Panc1 (cell line): ENCODE data around the gene ABCA6. TPM values are rescaled to one million over a fixed set of nuclear protein-coding genes. Genes with fewer than 3 reads are reported as not detected.

Experiments used
- ATAC-seq: fragments of 200-7000 bp; cut with Tn5 transposase; 2 replicates; pipeline ENCODE4 v1.9.1; 2020; ENCODE audit warnings: mild to moderate bottlenecking, moderate library complexity
- BruUV-seq: library from RNA; stranded (reverse); fragments of 400-500 nt; replicated peaks from 2 replicates; lab custom pipeline; 2021; lab: Mats Ljungman, UMichigan
- CTCF ChIA-PET: fragments of 300-600 bp; sonication (Branson Sonifier 250); formaldehyde crosslinking; loops from one replicate; lab custom pipeline; 2022; ENCODE audit warnings: antibody characterized with exemption; lab: Charles Lee
- POLR2A ChIA-PET: fragments of 300-600 bp; sonication (Branson Sonifier 250); formaldehyde crosslinking; loops from one replicate; lab custom pipeline; 2022; ENCODE audit warnings: antibody characterized with exemption; lab: Charles Lee
- DNase-seq: peaks from one replicate; pipeline ENCODE4 v3.0.0-alpha.2; 2010; ENCODE audit warnings: low read depth, low spot score
- H3K27ac ChIP-seq: 2 replicates; pipeline ENCODE4 v1.5.1; 2011; ENCODE audit warnings: mild to moderate bottlenecking, low read length, inconsistent platforms
- H3K27me3 ChIP-seq: fragments of 200-500 bp; sonication (Bioruptor generic); 2 replicates; pipeline ENCODE4 v1.6.0; 2014; ENCODE audit warnings: low read length, inconsistent platforms; ENCODE audit not compliant: control insufficient read depth, insufficient read depth
- H3K36me3 ChIP-seq: fragments of 200-500 bp; sonication (Bioruptor generic); 2 replicates; pipeline ENCODE4 v1.5.1; 2014; ENCODE audit warnings: inconsistent platforms, mild to moderate bottlenecking, low read length, moderate library complexity; ENCODE audit not compliant: control insufficient read depth, insufficient read depth
- H3K4me1 ChIP-seq: 2 replicates; pipeline ENCODE4 v1.5.1; 2011; ENCODE audit warnings: inconsistent platforms, mild to moderate bottlenecking, low read length, moderate library complexity; ENCODE audit not compliant: control insufficient read depth, insufficient read depth
- H3K4me3 ChIP-seq, 2 experiments: 2 replicates each; pipeline ENCODE4 v1.5.1; 2011 to 2012; ENCODE audit warnings: low read depth in 2 of 2, low read length in 2 of 2, mild to moderate bottlenecking in 2 of 2, inconsistent platforms in 1 of 2, moderate library complexity in 1 of 2
- H3K9me3 ChIP-seq: fragments of 200-500 bp; sonication (Bioruptor generic); 2 replicates; pipeline ENCODE4 v1.5.1; 2014; ENCODE audit warnings: low read depth, mild to moderate bottlenecking, inconsistent platforms, low read length, moderate library complexity; ENCODE audit not compliant: control insufficient read depth, insufficient read depth
- POLR2AphosphoS5 ChIP-seq: IDR thresholded peaks from 2 replicates; pipeline ENCODE4 v1.6.1; 2012; ENCODE audit warnings: mild to moderate bottlenecking, low read depth, low read length, moderate library complexity
- SIN3A ChIP-seq: IDR thresholded peaks from 2 replicates; pipeline ENCODE4 v1.6.1; 2012; ENCODE audit warnings: low read depth, mild to moderate bottlenecking, low read length, moderate library complexity, borderline replicate concordance; ENCODE audit not compliant: insufficient read depth
- TCF7L2 ChIP-seq: IDR thresholded peaks from 2 replicates; pipeline ENCODE4 v1.6.1; 2011; ENCODE audit warnings: mild to moderate bottlenecking, low read depth, low read length, inconsistent platforms
- in situ Hi-C: cut with HindIII; loops from 2 replicates; pipeline ENCODE4 v1.10.0; 2016; ENCODE audit warnings: low sequenced_read_pairs, low pct_unique_long_range_greater_than_20kb
- intact Hi-C: fragments of 100-400 bp; cut with micrococcal nuclease; formaldehyde crosslinking; loops from one replicate; pipeline ENCODE4 v1.10.0; 2022; ENCODE audit not compliant: unreplicated experiment
- total RNA-seq: library from RNA; stranded (reverse); gene quantifications from one replicate; pipeline ENCODE4 v1.2.1, GENCODE V29; 2021; ENCODE audit not compliant: unreplicated experiment
- TF ChIP-seq, protein P1 (sequence below), 2 experiments: IDR thresholded peaks; 2 replicates each; pipeline ENCODE4 v1.6.1; 2011 to 2012; ENCODE audit warnings: low read depth in 2 of 2, control low read depth in 1 of 2, low read length in 1 of 2, mild to moderate bottlenecking in 1 of 2, moderate library complexity in 1 of 2; ENCODE audit not compliant: insufficient read depth in 1 of 2
- TF ChIP-seq, protein P2 (sequence below): fragments of 450-650 bp; IDR thresholded peaks from 2 replicates; pipeline ENCODE4 v1.5.1; 2017; ENCODE audit warnings: mild to moderate bottlenecking

ABCA6 gene
- total RNA-seq, 1 experiment from 2014 or later = 0.46 TPM

DNA sequence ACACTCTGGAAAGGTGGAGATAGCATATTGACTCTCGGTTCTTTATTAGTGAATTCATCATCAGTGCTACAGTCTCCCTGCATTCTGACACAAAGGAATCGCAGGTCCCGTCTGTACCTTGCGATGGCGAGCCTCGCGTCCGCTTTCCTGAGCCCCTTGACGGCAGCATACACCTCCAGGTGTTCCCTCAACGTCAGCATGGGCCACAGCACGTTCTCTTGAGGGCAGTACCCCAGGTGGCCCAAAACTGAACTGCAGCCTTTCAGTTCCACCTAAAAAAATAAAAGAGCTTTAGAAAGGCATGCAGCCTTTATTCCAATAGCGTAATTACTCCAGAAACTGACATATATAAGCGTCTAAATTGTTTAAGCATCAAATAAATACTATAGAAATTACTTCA, 56.8 kb downstream of the ABCA6 start:
- intact Hi-C loops (no loop called here), in situ Hi-C loops (no loop called here)
- ATAC-seq (no peak), DNase-seq (no peak)
- no peaks in the 10 kb centered on the region for H3K36me3 ChIP-seq
- no peaks in the 10 kb centered on the region for H3K27me3 ChIP-seq
- CTCF ChIA-PET = no interaction called here
- no peaks in the 10 kb centered on the region for H3K4me1 ChIP-seq
- H3K27ac ChIP-seq = no peak overlapping the region
- BruUV-seq = no TSS peak
- H3K4me3 ChIP-seq = no peak overlapping the region
- TF ChIP-seq, protein P1, sequence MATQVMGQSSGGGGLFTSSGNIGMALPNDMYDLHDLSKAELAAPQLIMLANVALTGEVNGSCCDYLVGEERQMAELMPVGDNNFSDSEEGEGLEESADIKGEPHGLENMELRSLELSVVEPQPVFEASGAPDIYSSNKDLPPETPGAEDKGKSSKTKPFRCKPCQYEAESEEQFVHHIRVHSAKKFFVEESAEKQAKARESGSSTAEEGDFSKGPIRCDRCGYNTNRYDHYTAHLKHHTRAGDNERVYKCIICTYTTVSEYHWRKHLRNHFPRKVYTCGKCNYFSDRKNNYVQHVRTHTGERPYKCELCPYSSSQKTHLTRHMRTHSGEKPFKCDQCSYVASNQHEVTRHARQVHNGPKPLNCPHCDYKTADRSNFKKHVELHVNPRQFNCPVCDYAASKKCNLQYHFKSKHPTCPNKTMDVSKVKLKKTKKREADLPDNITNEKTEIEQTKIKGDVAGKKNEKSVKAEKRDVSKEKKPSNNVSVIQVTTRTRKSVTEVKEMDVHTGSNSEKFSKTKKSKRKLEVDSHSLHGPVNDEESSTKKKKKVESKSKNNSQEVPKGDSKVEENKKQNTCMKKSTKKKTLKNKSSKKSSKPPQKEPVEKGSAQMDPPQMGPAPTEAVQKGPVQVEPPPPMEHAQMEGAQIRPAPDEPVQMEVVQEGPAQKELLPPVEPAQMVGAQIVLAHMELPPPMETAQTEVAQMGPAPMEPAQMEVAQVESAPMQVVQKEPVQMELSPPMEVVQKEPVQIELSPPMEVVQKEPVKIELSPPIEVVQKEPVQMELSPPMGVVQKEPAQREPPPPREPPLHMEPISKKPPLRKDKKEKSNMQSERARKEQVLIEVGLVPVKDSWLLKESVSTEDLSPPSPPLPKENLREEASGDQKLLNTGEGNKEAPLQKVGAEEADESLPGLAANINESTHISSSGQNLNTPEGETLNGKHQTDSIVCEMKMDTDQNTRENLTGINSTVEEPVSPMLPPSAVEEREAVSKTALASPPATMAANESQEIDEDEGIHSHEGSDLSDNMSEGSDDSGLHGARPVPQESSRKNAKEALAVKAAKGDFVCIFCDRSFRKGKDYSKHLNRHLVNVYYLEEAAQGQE (IDR thresholded peaks at IDR 0.05; ENCODE audit: insufficient read depth in 1 of 2, low read depth in 2 of 2, low read length in 1 of 2) = no peak
- no peak for TF ChIP-seq SIN3A
- no peak for TF ChIP-seq POLR2AphosphoS5
- TF ChIP-seq, protein P2, sequence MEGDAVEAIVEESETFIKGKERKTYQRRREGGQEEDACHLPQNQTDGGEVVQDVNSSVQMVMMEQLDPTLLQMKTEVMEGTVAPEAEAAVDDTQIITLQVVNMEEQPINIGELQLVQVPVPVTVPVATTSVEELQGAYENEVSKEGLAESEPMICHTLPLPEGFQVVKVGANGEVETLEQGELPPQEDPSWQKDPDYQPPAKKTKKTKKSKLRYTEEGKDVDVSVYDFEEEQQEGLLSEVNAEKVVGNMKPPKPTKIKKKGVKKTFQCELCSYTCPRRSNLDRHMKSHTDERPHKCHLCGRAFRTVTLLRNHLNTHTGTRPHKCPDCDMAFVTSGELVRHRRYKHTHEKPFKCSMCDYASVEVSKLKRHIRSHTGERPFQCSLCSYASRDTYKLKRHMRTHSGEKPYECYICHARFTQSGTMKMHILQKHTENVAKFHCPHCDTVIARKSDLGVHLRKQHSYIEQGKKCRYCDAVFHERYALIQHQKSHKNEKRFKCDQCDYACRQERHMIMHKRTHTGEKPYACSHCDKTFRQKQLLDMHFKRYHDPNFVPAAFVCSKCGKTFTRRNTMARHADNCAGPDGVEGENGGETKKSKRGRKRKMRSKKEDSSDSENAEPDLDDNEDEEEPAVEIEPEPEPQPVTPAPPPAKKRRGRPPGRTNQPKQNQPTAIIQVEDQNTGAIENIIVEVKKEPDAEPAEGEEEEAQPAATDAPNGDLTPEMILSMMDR = peak; percentile 10; the same call in 1 of the 2 replicates
- no peak for TF ChIP-seq TCF7L2
- H3K9me3 ChIP-seq = peaks cover 7% of the 10 kb centered on the region; the same call in 1 of the 2 replicates
- POLR2A ChIA-PET = no interaction called here

DNA sequence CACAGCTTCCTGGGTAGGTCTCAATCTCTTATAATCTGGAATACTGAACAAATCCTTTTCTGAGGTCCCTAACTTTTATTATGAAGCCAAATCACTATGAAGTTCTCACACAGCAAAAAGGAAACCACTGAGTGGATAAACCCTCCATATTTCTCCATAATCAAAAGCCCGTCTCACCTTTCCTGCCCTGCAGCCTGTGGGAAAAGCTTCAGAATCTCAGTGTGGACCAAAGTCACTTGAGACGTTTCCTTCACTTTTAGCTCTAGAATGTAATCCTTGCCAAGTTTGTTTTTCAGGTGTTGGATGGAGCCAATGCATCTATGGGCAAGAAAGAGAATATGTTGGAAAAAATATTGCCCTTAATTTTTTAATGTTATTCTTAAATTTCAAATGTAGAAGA, 59.0 kb downstream of the ABCA6 start:
- ATAC-seq = no peak
- Histone ChIP-seq H3K4me3 (no peak overlapping the region), H3K9me3 (peaks cover 7% of the 10 kb centered on the region; the same call in 1 of the 2 replicates), H3K4me1 (no peaks in the 10 kb centered on the region), H3K36me3 (no peaks in the 10 kb centered on the region), H3K27me3 (no peaks in the 10 kb centered on the region), H3K27ac (no peak overlapping the region)
- intact Hi-C loops (no loop called here), in situ Hi-C loops (no loop called here)
- POLR2A ChIA-PET = no interaction called here
- CTCF ChIA-PET = no interaction called here
- no peak for DNase-seq
- no peak for TF ChIP-seq POLR2AphosphoS5
- no peak for TF ChIP-seq TCF7L2
- BruUV-seq = no TSS peak

DNA sequence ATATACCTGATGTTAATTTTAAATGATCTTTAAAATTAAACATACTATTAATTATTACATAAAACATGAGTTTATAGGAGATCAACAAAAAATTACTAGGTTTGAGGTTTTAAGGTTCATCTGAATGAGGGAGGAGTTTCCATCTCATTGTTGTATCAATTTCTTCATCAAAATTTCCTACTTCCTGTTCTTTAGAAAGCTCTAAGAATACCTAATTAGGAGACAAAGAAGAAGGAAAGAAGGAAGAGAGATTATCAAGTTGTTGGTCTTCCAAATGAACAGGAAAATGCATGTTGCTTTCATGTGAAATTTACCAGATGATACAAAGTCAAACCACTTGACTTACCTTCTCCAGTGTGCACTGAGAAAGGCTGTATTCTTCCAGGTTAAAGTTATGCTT, 62.8 kb downstream of the ABCA6 start:
- ChIA-PET POLR2A (no interaction called here), CTCF (no interaction called here)
- Histone ChIP-seq H3K27ac (no peak overlapping the region), H3K4me1 (no peaks in the 10 kb centered on the region), H3K27me3 (no peaks in the 10 kb centered on the region), H3K9me3 (peaks cover 7% of the 10 kb centered on the region; the same call in 1 of the 2 replicates), H3K4me3 (no peak overlapping the region), H3K36me3 (no peaks in the 10 kb centered on the region)
- in situ Hi-C loops = no loop called here
- TF ChIP-seq, protein P1 (IDR thresholded peaks at IDR 0.05; ENCODE audit: insufficient read depth in 1 of 2, low read depth in 2 of 2, low read length in 1 of 2) = no peak
- TF ChIP-seq POLR2AphosphoS5 = no peak
- TF ChIP-seq SIN3A = no peak
- TF ChIP-seq, protein P2 = no peak
- TF ChIP-seq TCF7L2 = no peak
- ATAC-seq (no peak), DNase-seq (no peak)
- intact Hi-C loops = no loop called here
- no TSS peak for BruUV-seq
